ENCODE measurements around the gene FUCA1.

GRCh38 chr1:23836037-23836436 lies 32.1 kb downstream of the FUCA1 start:
- TF ChIP-seq CTCF (IDR thresholded peaks at IDR 0.05) (no peak), POLR2A (IDR thresholded peaks at IDR 0.05) (no peak), POLR2AphosphoS5 (IDR thresholded peaks at IDR 0.05) (no peak), EP300 (IDR thresholded peaks at IDR 0.05) (no peak)

Data from gastroesophageal sphincter (tissue), 3 donors.